Measurements from ENCODE around the gene KIAA0825. TPM values are rescaled to one million over a fixed set of nuclear protein-coding genes. Genes with fewer than 3 reads are reported as not detected.
A peak's percentile ranks its signal among the peaks of the same experiment; 100 is the strongest.

The KIAA0825 gene
- total and polyA plus RNA-seq, 3 experiments from 2014 or later = 1.4 to 1.7 (median 1.5) TPM

- no peaks in the 10 kb centered on the region for H3K27me3 ChIP-seq (ENCODE audit: insufficient read depth, low read length, poor library complexity, severe bottlenecking)
- H3K4me3 ChIP-seq (ENCODE audit: low read length) = no peak overlapping the region
- no peaks in the 10 kb centered on the region for H3K36me3 ChIP-seq (ENCODE audit: insufficient read depth, low read length)
- no peak overlapping the region for H3K4me3 Mint-ChIP-seq
- H3K27ac Mint-ChIP-seq = no peak overlapping the region
- ChIA-PET POLR2A (no interaction called here), CTCF (no interaction called here)
- H3K27me3 Mint-ChIP-seq = no peaks in the 10 kb centered on the region
- no peaks in the 10 kb centered on the region for H3K9me3 Mint-ChIP-seq
- no peaks in the 10 kb centered on the region for H3K4me1 Mint-ChIP-seq
- peaks cover 0 to 8% (median 3%) of the 10 kb centered on the region in 3 donors for H3K36me3 Mint-ChIP-seq
- no peaks in the 10 kb centered on the region for H3K9me3 ChIP-seq (ENCODE audit: low read length)
- DNase-seq = no peak
- no peak overlapping the region for H3K27ac ChIP-seq (ENCODE audit: low read depth, low read length)
- no peaks in the 10 kb centered on the region for H3K4me1 ChIP-seq (ENCODE audit: insufficient read depth, low read length)
These were observed 133.3 kb downstream of the KIAA0825 start for GRCh38 chr5:94485067-94485466.

GRCh38 chr5:94481059-94481458, 137.3 kb downstream of the KIAA0825 start:
- ChIA-PET CTCF (no interaction called here), POLR2A (no interaction called here)
- Mint-ChIP-seq H3K27ac (no peak overlapping the region), H3K27me3 (no peaks in the 10 kb centered on the region), H3K36me3 (peaks cover 4 to 15% (median 6%) of the 10 kb centered on the region in 3 donors), H3K9me3 (no peaks in the 10 kb centered on the region), H3K4me1 (no peaks in the 10 kb centered on the region), H3K4me3 (no peak overlapping the region)
- H3K4me1 ChIP-seq (ENCODE audit: insufficient read depth, low read length) = no peaks in the 10 kb centered on the region
- no peak overlapping the region for H3K4me3 ChIP-seq (ENCODE audit: low read length)
- no peak for DNase-seq
- H3K36me3 ChIP-seq (ENCODE audit: insufficient read depth, low read length) = no peaks in the 10 kb centered on the region
- no peak overlapping the region for H3K27ac ChIP-seq (ENCODE audit: low read depth, low read length)
- H3K27me3 ChIP-seq (ENCODE audit: insufficient read depth, low read length, poor library complexity, severe bottlenecking) = no peaks in the 10 kb centered on the region
- no peaks in the 10 kb centered on the region for H3K9me3 ChIP-seq (ENCODE audit: low read length)

- POLR2A ChIA-PET = no interaction called here
- CTCF ChIA-PET = no interaction called here
- H3K4me3 Mint-ChIP-seq = no peak overlapping the region
These were observed 137.9 kb downstream of the KIAA0825 start for GRCh38 chr5:94480486-94480885.

GRCh38 chr5:94473936-94474335, 144.5 kb downstream of the KIAA0825 start:
- ChIA-PET POLR2A (no interaction called here), CTCF (no interaction called here)
- DNase-seq = no peak
- H3K4me1 ChIP-seq (ENCODE audit: insufficient read depth, low read length) = no peaks in the 10 kb centered on the region
- no peak overlapping the region for H3K4me3 Mint-ChIP-seq
- no peaks in the 10 kb centered on the region for H3K4me1 Mint-ChIP-seq
- no peaks in the 10 kb centered on the region for H3K27me3 ChIP-seq (ENCODE audit: insufficient read depth, low read length, poor library complexity, severe bottlenecking)
- no peaks in the 10 kb centered on the region for H3K36me3 ChIP-seq (ENCODE audit: insufficient read depth, low read length)
- H3K9me3 ChIP-seq (ENCODE audit: low read length) = no peaks in the 10 kb centered on the region
- no peak overlapping the region for H3K27ac ChIP-seq (ENCODE audit: low read depth, low read length)
- no peaks in the 10 kb centered on the region for H3K27me3 Mint-ChIP-seq
- peaks cover 4 to 32% (median 11%) of the 10 kb centered on the region in 3 donors for H3K36me3 Mint-ChIP-seq
- H3K27ac Mint-ChIP-seq = no peak overlapping the region
- H3K4me3 ChIP-seq (ENCODE audit: low read length) = no peak overlapping the region
- H3K9me3 Mint-ChIP-seq = no peaks in the 10 kb centered on the region

More at GRCh38 chr5:94480486-94480885, 137.9 kb downstream of the KIAA0825 start:
- H3K27me3 Mint-ChIP-seq = no peaks in the 10 kb centered on the region
- Histone ChIP-seq H3K9me3 (ENCODE audit: low read length) (no peaks in the 10 kb centered on the region), H3K27me3 (ENCODE audit: insufficient read depth, low read length, poor library complexity, severe bottlenecking) (no peaks in the 10 kb centered on the region), H3K27ac (ENCODE audit: low read depth, low read length) (no peak overlapping the region), H3K36me3 (ENCODE audit: insufficient read depth, low read length) (no peaks in the 10 kb centered on the region), H3K4me1 (ENCODE audit: insufficient read depth, low read length) (no peaks in the 10 kb centered on the region), H3K4me3 (ENCODE audit: low read length) (no peak overlapping the region)
- no peak for DNase-seq
- H3K4me1 Mint-ChIP-seq = no peaks in the 10 kb centered on the region
- no peaks in the 10 kb centered on the region for H3K9me3 Mint-ChIP-seq
- no peak overlapping the region for H3K27ac Mint-ChIP-seq
- H3K36me3 Mint-ChIP-seq = peaks cover 4 to 15% (median 9%) of the 10 kb centered on the region in 3 donors

- H3K27me3 Mint-ChIP-seq = no peaks in the 10 kb centered on the region
- no peaks in the 10 kb centered on the region for H3K9me3 Mint-ChIP-seq
- ChIA-PET POLR2A (no interaction called here), CTCF (no interaction called here)
- no peak overlapping the region for H3K27ac Mint-ChIP-seq
- no peak overlapping the region for H3K4me3 ChIP-seq (ENCODE audit: low read length)
- no peaks in the 10 kb centered on the region for H3K4me1 Mint-ChIP-seq
- no peaks in the 10 kb centered on the region for H3K4me1 ChIP-seq (ENCODE audit: insufficient read depth, low read length)
- H3K4me3 Mint-ChIP-seq = no peak overlapping the region
- no peak overlapping the region for H3K27ac ChIP-seq (ENCODE audit: low read depth, low read length)
- no peak for DNase-seq
- H3K36me3 Mint-ChIP-seq = peaks cover 3 to 30% (median 10%) of the 10 kb centered on the region in 3 donors
- no peaks in the 10 kb centered on the region for H3K9me3 ChIP-seq (ENCODE audit: low read length)
- no peaks in the 10 kb centered on the region for H3K27me3 ChIP-seq (ENCODE audit: insufficient read depth, low read length, poor library complexity, severe bottlenecking)
- no peaks in the 10 kb centered on the region for H3K36me3 ChIP-seq (ENCODE audit: insufficient read depth, low read length)
These were observed 146.9 kb downstream of the KIAA0825 start for GRCh38 chr5:94471521-94471920.

GRCh38 chr5:94470802-94471201, 147.6 kb downstream of the KIAA0825 start:
- H3K36me3 ChIP-seq (ENCODE audit: insufficient read depth, low read length) = no peaks in the 10 kb centered on the region
- DNase-seq = no peak
- ChIA-PET POLR2A (no interaction called here), CTCF (no interaction called here)
- Mint-ChIP-seq H3K4me1 (no peaks in the 10 kb centered on the region), H3K27me3 (no peaks in the 10 kb centered on the region), H3K4me3 (no peak overlapping the region), H3K9me3 (no peaks in the 10 kb centered on the region), H3K36me3 (peaks cover 0 to 25% (median 8%) of the 10 kb centered on the region in 3 donors), H3K27ac (no peak overlapping the region)
- no peak overlapping the region for H3K4me3 ChIP-seq (ENCODE audit: low read length)
- H3K4me1 ChIP-seq (ENCODE audit: insufficient read depth, low read length) = no peaks in the 10 kb centered on the region
- H3K9me3 ChIP-seq (ENCODE audit: low read length) = no peaks in the 10 kb centered on the region
- no peak overlapping the region for H3K27ac ChIP-seq (ENCODE audit: low read depth, low read length)
- no peaks in the 10 kb centered on the region for H3K27me3 ChIP-seq (ENCODE audit: insufficient read depth, low read length, poor library complexity, severe bottlenecking)

GRCh38 chr5:94469894-94470329, 148.5 kb downstream of the KIAA0825 start:
- Mint-ChIP-seq H3K4me3 (no peak overlapping the region), H3K9me3 (no peaks in the 10 kb centered on the region), H3K27ac (peak overlapping the region in 1 of 8 donors; percentile 46), H3K36me3 (peaks cover 3 to 25% (median 8%) of the 10 kb centered on the region in 3 donors), H3K27me3 (no peaks in the 10 kb centered on the region), H3K4me1 (no peaks in the 10 kb centered on the region)
- Histone ChIP-seq H3K4me3 (ENCODE audit: low read length) (no peak overlapping the region), H3K27me3 (ENCODE audit: insufficient read depth, low read length, poor library complexity, severe bottlenecking) (no peaks in the 10 kb centered on the region), H3K27ac (ENCODE audit: low read depth, low read length) (no peak overlapping the region), H3K36me3 (ENCODE audit: insufficient read depth, low read length) (no peaks in the 10 kb centered on the region), H3K9me3 (ENCODE audit: low read length) (no peaks in the 10 kb centered on the region), H3K4me1 (ENCODE audit: insufficient read depth, low read length) (no peaks in the 10 kb centered on the region)
- POLR2A ChIA-PET = no interaction called here
- CTCF ChIA-PET = no interaction called here
- no peak for DNase-seq

- Histone ChIP-seq H3K27ac (ENCODE audit: low read depth, low read length) (no peak overlapping the region), H3K9me3 (ENCODE audit: low read length) (no peaks in the 10 kb centered on the region), H3K36me3 (ENCODE audit: insufficient read depth, low read length) (no peaks in the 10 kb centered on the region), H3K4me1 (ENCODE audit: insufficient read depth, low read length) (no peaks in the 10 kb centered on the region), H3K4me3 (ENCODE audit: low read length) (no peak overlapping the region), H3K27me3 (ENCODE audit: insufficient read depth, low read length, poor library complexity, severe bottlenecking) (no peaks in the 10 kb centered on the region)
- ChIA-PET CTCF (no interaction called here), POLR2A (no interaction called here)
- peaks cover 7 to 25% (median 7%) of the 10 kb centered on the region in 3 donors for H3K36me3 Mint-ChIP-seq
- H3K4me1 Mint-ChIP-seq = no peaks in the 10 kb centered on the region
- H3K4me3 Mint-ChIP-seq = no peak overlapping the region
- H3K9me3 Mint-ChIP-seq = no peaks in the 10 kb centered on the region
- no peak overlapping the region for H3K27ac Mint-ChIP-seq
- no peak for DNase-seq
- no peaks in the 10 kb centered on the region for H3K27me3 Mint-ChIP-seq
These were observed 150.2 kb downstream of the KIAA0825 start for GRCh38 chr5:94467954-94468930.

All from CD8-positive, alpha-beta memory T cell (primary cell).